Measurements from ENCODE around the gene DNAL1. TPM values are rescaled to one million over a fixed set of nuclear protein-coding genes. Genes with fewer than 3 reads are reported as not detected.

DNAL1 gene
- total RNA-seq, 1 experiment from 2014 or later = 14.6 TPM

GRCh38 chr14:73713803-73714655, 69.2 kb downstream of the DNAL1 start, which contains the start of gene PNMA1:
Gene PNMA1 (minus strand): TSS chr14:73714384. CDS start chr14:73713639, 745 bp downstream.
- H3K79me2 ChIP-seq (ENCODE audit: insufficient read depth, low read length) = peaks cover 14% of the 10 kb centered on the region
- DNase-seq (ENCODE audit: low read depth, low spot score) (no peak), ATAC-seq (peak; percentile 89)
- peak within 1 kb of the TSS; percentile 89 for H3K4me2 ChIP-seq (ENCODE audit: low read length)
- peak within 1 kb of the TSS; percentile 63 to 66 for H3K4me3 ChIP-seq (replicated peaks in 1 of 2; ENCODE audit: low read depth in 1 of 2, low read length in 2 of 2)
- H3K9me3 ChIP-seq (ENCODE audit: control insufficient read depth in 1 of 2, insufficient read depth in 1 of 2, low read depth in 1 of 2, low read length in 2 of 2) = no peaks in the 10 kb centered on the region
- peaks cover 20 to 25% of the 10 kb centered on the region in 2 experiments for H3K4me1 ChIP-seq (ENCODE audit: control insufficient read depth in 1 of 2, insufficient read depth in 2 of 2, low read length in 2 of 2)
- H3K27ac ChIP-seq (ENCODE audit: low read depth, low read length) = peak within 1 kb of the TSS; percentile 85
- no peaks in the 10 kb centered on the region for H3K27me3 ChIP-seq (ENCODE audit: insufficient read depth, low read length)
- intact Hi-C loops (cut with micrococcal nuclease) = no loop called here
- RAD21 ChIA-PET (ENCODE audit: low non-redundant PET in 1 of 2, low total read pairs in 2 of 2, uncharacterized antibody in 2 of 2, unreplicated experiment in 2 of 2) = interaction anchor here in 1 of 2 experiments (0.6 kb wide), 1 partner anchor 52 kb away, joined by 5 read pairs; no protein-coding TSS in a partner anchor
- TF ChIP-seq POLR2AphosphoS5 (IDR thresholded peaks at IDR 0.05; ENCODE audit: low read depth, low read length) = peak; percentile 91
- TF ChIP-seq MAX (IDR thresholded peaks at IDR 0.05) = peak; percentile 83
- no peak for TF ChIP-seq FOSL1 (IDR thresholded peaks at IDR 0.05; ENCODE audit: low read depth)
- TF ChIP-seq, protein P1, sequence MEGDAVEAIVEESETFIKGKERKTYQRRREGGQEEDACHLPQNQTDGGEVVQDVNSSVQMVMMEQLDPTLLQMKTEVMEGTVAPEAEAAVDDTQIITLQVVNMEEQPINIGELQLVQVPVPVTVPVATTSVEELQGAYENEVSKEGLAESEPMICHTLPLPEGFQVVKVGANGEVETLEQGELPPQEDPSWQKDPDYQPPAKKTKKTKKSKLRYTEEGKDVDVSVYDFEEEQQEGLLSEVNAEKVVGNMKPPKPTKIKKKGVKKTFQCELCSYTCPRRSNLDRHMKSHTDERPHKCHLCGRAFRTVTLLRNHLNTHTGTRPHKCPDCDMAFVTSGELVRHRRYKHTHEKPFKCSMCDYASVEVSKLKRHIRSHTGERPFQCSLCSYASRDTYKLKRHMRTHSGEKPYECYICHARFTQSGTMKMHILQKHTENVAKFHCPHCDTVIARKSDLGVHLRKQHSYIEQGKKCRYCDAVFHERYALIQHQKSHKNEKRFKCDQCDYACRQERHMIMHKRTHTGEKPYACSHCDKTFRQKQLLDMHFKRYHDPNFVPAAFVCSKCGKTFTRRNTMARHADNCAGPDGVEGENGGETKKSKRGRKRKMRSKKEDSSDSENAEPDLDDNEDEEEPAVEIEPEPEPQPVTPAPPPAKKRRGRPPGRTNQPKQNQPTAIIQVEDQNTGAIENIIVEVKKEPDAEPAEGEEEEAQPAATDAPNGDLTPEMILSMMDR (IDR thresholded peaks at IDR 0.05 in 2 of 3, conservative IDR thresholded peaks at IDR 0.05 in 1 of 3; ENCODE audit: borderline replicate concordance in 1 of 3, insufficient read depth in 1 of 3, low read depth in 2 of 3, low read length in 2 of 3) = no peak
- no peak; the same call in 1 of the 2 replicates for TF ChIP-seq SP1 (IDR thresholded peaks at IDR 0.05; ENCODE audit: low read depth)
- TF ChIP-seq EGR1 (IDR thresholded peaks at IDR 0.05; ENCODE audit: low read depth) = peak; percentile 88
- TF ChIP-seq ELF1 (IDR thresholded peaks at IDR 0.05; ENCODE audit: borderline replicate concordance, low read depth) = no peak
- no peak for TF ChIP-seq SRF (IDR thresholded peaks at IDR 0.05; ENCODE audit: low read depth)
- TF ChIP-seq REST (IDR thresholded peaks at IDR 0.05; ENCODE audit: low read depth) = no peak
- 0 out of 2 replicates have a peak, but pooled peaks have one; percentile 33 for TF ChIP-seq JUND (IDR thresholded peaks at IDR 0.05)
- no peak for TF ChIP-seq TCF7L2 (IDR thresholded peaks at IDR 0.05; ENCODE audit: borderline replicate concordance, extremely low read depth, insufficient read depth, insufficient read length)
- 0 out of 2 replicates have a peak, but pooled peaks have one; percentile 70 for TF ChIP-seq SIN3A (IDR thresholded peaks at IDR 0.05; ENCODE audit: low read depth)
- TF ChIP-seq ZFX (IDR thresholded peaks at IDR 0.05) = peak; percentile 80
- peak; percentile 39 for TF ChIP-seq POLR2A (IDR thresholded peaks at IDR 0.05; ENCODE audit: borderline replicate concordance, extremely low read depth, insufficient read depth, insufficient read length)
- 0 out of 2 replicates have a peak, but pooled peaks have one; percentile 16 for TF ChIP-seq CBX3 (IDR thresholded peaks at IDR 0.05; ENCODE audit: low read depth)
- peak; percentile 77 for TF ChIP-seq YY1 (IDR thresholded peaks at IDR 0.05; ENCODE audit: extremely low read depth, insufficient replicate concordance, low read depth, low read length)
- POLR2A ChIA-PET = no interaction called here
- no peaks in the 10 kb centered on the region for H3K9me2 ChIP-seq (ENCODE audit: insufficient read depth)
- no TSS peak for BruUV-seq (replicated peaks)
- CTCF ChIA-PET = interaction anchor here (0.6 kb wide), 1 partner anchor 48 kb away, joined by 3 read pairs; no protein-coding TSS in a partner anchor
- peaks cover 3 to 9% of the 10 kb centered on the region in 2 experiments; a peak in 3 of 4 replicates for H3K36me3 ChIP-seq (ENCODE audit: control insufficient read depth in 1 of 2, insufficient read depth in 2 of 2, low read length in 2 of 2)
- peak within 1 kb of the TSS; percentile 73 for H3K9ac ChIP-seq (ENCODE audit: low read length)
- no peak within 1 kb of the TSS for H2AFZ ChIP-seq (ENCODE audit: low read depth, low read length, poor library complexity, severe bottlenecking)
- no peaks in the 10 kb centered on the region for H4K20me1 ChIP-seq (ENCODE audit: insufficient read depth)
